ENCODE measurements around the gene PPARG.
"Not testable (repeated sequence)": the region's sequence is repeated elsewhere in the genome, so short reads cannot be mapped to it uniquely, and the experiment has no call there.

Gene PPARG

DNA sequence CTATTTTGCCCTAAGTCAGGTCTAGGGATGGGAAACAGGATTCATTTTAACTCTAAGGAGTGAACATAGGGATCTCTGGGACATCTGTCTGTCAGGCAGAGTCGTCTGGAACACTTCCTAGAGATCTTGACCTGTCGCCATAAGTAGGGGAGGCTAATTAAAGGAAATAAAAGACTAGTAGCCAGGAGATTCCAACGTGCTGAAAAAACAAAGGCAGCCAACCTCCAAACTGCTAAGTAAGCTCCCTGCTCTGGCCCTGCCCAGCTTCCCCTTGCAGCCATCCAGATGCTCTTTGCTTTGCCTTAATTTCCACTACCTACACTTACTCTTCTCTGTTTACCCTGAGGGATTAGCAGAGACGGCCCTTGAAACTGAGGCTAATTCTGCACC, 177.0 kb downstream of the PPARG start:
- DNase-seq = no peak

DNA sequence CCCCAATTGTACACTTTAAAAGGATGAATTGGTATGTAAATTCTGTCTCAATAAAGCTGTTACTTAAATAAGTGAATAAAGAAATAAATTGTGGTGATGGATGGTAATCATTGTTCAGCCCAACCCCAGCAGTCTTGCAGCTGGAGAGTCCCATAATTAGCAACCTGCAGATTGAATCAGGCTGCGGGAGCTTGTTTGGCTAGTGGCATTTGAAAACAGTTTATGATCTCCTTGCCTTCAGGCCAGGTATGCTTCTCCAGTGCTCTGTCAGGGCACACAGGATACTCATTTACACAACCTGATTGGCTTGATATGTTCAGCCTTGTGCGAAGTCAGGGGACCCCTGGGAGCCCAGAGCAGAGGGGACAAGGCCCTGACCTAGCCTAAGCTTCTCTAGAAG, 178.9 kb downstream of the PPARG start:
- no peak for DNase-seq

DNA sequence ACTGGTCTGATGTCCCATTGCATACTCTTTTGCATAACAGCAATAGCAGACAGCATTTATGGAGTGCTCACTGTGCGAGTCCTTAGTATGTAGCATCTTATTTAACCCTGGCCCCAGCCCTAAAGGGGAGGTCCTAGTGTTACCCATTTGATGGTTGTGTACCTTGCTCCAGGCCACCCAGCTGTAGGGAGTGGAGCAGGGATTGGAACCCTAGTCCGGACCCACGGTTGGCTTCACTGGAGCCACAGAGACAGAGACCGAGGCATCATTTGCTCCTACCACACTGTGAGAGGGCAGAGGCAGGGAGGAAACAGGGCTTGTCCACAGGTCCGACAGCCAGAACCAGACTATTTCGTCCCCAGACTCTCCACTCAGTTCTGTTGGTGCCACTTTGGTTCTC, 179.4 kb downstream of the PPARG start:
- no peak for DNase-seq

DNA sequence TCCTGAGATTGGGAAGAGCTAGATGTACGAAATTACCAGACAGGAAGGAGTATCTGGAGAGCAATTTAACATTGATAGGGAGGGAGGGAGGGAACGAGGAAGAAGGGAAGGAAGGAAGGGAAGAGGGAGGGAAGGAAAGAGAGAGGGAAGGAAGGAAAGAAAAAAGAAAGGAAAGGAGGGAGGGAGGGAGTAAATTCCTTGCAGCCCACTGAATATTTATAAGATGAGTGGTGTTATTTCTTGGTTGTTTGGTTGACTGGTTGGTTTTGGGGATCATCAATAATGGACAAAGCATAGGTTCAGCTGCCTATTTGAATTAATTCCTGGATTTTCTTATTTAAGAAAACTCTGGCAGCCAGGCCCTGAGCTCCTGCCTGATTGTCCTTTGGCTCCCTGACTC, 179.9 kb downstream of the PPARG start:
- DNase-seq = no peak

DNA sequence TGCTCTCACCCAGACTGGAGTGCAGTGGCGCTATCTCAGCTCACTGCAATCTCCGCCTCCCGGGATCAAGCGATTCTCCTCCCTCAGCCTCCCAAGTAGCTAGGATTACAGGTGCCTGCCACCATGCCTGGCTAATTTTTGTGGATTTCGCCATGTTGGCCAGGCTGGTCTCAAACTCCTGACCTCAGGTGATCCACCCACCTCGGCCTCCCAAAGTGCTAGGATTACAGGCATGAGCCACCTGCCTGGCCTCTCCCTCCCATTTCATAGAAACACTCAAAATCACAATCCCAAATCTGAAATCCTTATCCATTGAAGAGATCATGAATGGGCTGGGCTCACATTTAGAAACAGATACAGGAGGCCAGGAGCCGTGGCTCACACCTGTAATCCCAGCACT, 180.4 kb downstream of the PPARG start:
- not testable (repeated sequence) for DNase-seq

DNA sequence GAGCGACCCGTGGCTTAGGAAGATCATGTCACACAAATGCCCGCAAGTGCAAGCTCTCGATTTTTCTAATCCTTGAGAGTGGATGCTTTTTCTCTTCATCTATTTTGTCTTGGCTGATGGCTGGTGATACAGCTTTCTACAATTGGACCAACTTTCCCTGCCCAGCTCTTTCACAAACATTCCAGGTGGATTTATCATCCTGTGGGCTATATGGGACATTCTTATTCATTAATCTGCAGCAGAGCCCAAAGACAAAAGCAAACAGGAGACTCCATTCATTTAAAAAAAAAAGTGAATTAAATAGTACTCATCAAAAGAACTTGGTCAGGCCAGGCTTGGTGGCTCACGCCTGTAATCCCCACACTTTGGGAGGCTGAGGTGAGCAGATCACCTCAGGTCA, 181.2 kb downstream of the PPARG start:
- DNase-seq = no peak

DNA sequence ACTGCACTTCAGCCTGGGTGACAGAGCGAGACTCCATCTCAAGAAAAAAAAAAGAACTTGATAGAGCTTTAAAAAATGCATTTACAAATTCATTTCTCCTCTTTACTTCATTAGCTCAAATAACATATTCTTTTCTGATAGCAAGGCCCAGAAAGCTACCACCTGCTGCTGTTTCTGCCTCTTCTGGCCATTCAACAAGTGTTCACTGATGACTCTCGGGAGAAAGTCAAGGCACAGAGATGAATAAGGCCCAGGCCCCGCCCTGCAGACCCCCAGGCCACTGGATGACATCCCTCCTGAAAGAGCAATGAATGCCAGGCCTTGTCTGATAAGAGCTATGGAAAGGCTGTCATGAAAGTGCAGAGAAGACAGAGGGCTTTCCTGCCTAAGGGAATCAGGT, 181.8 kb downstream of the PPARG start:
- DNase-seq = no peak

DNA sequence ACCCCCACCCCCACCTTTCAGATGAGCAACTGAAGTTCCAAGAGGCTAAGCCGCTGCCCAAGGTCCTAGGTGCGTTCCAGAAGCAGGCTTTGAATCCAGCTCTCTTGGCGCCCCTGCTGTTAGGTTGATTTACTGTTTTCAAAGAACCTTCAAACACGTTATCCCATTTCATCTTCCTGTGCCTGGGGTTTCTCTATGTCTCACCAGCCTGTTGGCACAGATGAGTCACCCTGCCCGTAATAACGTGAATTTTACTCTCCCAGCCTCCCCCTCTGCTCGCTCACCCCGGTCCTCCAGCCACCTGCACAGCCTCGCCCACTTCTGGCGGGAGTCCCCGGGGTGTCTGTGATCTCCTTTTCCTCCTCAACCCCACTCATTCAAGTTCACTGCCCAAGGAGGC, 182.4 kb downstream of the PPARG start:
- DNase-seq = peak; percentile 45 to 53

DNA sequence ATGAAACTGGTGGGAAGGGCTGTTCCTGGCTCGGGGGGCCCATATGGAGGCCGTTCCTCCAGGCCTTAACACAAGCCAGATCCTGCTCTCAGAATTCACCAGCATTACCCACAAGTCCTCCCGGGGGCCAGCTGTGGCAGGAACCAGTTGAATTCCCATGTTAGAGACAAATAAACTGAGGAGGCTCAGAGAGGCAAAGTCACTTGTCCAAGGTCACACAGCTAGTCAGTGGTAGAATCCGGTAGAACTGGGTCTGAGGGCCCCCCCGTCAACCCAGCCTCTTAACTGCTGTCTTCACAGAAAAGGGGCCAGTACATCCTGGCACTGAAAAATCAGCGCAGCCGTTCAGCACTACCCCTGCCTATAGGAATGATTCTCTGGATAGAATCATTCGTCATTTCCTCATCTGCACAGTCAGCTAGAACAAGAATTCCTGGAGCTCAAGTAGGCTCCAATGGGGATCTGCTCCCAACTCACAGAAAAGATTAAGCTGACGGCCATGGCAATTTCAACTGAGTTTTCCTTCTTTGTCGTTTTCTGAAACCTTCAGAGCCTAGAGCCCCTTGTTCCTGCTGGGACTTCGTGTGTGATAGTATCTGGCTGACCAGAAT, 183.2 kb downstream of the PPARG start:
- no peak for DNase-seq

DNA sequence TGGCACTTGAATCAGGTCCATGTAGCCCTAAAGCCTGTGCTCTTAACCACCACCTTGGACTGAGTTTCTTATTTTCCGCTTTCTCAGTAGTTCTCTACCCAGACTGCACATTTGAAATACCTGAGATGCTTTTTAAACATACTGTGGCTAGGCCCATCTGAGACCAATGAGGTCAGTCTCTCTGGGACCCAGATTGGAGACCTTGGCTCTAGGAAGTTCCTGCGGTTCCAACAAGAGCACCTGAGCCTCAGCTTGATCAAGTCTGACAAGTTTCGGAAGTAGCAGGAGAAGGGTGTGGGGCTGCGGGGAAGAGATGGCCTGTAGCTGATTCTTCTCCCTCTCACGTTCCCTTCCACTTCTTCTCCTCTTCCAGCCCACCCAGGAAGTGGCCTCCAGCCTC, 183.9 kb downstream of the PPARG start:
- DNase-seq = no peak

DNA sequence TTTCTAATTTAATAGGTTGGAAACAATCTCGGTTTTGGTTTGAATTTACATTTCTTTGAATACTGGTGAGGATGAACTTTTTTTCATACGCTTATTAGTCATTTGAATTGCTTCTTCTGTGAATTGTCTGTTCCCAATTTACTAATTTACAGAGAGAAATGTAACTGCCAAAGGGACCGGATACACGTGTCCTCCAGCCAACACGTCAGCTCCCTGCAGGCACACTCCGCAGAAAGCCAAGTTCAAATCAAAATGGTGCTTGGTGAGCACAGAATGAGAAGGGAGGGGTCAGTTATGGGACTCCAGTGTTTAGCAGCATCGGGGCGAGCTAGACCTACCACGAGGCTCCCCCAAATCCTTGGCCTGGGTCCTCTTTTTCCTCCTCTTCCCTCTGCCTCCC, 184.6 kb downstream of the PPARG start:
- DNase-seq = no peak

DNA sequence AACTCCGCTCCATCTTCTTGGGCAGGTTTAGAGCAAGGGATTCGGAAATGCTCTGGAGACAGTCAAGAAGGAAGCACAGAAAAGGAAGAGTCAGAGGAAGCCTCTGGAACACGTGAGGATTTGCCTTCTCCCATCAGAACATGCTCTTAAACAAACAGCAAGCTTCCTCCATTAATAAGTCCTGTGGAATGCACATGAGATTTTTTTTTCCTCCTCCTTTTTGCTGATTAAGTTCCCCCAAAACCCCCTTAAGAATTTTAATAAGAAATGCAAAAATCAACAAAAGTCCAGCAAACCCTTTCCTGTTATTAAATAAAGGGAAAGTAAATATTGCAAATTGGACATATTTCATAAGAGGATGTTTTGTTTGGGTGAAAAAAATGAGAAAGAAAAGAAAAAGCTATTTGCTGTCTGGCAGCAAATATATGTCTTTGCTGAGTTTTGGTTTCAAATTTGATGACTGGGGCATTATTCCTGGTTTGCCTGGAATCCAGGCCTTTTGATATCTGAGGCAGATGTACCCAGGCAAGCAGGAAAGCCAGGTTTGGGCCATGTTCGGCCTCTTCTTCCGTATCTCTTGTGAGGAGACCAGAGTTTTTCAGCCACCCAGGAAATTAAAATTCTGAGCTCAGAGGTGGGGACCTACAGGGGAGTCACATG, 187.5 kb downstream of the PPARG start:
- DNase-seq = no peak

DNA sequence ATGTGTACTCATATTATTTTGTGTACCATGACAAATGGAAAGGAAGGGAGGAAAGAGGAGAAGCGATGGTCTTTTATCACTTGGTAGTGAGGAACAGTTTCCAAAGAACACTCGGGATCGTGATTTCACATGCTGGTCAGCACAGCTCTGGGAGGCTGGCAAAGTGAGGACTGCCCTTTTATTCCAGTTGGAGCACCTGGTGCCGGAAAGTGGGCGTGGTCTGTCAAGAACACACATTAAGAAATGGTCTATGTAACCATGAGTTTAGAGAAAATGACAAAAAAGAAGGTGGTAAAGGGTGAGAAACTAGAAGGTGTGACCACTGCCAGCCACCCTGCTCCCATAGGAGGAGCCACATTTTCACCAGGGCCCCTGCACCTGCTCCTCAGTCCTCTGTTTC, 188.4 kb downstream of the PPARG start:
- DNase-seq = no peak

DNA sequence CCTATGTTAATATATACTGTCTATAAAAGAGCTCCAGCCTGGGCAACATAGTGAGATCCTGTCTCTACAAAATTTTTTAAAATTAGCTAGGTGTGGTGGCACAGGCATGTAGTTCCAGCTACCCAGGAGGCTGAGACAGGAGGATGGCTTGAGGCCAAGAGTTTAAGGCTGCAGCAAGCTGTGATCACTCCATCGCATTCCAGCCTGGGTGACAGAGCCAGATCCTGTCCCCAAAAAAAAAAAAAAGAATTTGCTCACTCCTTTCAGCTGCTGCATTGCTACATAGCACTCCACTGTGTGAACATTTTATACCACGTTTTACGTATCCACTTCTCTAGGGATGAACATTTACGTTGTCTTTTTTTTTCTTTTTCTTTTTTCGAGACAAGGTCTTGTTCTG, 189.5 kb downstream of the PPARG start:
- DNase-seq = no peak

DNA sequence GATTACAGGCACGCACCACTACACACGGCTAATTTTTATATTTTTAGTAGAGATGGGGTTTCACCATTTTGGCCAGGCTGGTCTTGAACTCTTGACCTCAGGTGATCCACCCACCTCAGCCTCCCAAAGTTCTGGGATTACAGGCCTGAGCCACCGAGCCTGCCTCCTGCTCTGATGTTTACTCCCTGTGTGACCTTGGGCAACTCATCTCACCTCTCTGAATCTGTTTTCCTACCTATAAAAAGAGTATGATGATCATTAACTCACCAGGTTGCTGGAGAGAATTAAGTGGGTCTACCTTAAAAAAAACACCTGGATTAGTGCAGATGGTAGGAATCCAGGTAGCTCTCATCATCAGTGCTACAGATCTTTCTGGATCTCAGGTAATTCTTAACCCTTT, 190.3 kb downstream of the PPARG start:
- DNase-seq = not testable (repeated sequence)

DNA sequence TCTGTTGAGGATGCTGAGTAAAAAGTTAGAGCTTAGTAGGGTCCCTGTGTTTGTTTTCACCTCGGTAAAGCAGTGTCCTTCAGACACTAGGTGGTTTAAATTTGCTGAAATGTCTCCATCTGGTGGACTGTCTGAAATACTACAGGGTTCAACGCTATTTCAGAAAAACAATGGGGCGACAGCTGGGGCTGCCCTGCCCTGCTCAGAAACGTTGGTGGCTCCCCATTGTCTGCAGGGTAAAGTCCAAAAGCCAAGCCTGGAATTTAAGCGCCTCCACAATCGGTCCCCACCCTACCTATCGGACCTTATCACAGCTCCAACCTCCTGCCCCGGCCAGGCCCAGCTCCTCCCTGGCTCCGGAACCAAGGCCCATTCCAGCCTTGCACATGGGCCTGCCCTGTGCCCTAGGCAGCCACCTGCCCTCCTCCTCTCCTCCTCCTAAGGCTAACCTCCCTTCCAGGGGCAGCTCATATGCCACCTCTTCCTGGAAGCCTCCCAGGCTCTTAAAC, 191.1 kb downstream of the PPARG start:
- DNase-seq = no peak

DNA sequence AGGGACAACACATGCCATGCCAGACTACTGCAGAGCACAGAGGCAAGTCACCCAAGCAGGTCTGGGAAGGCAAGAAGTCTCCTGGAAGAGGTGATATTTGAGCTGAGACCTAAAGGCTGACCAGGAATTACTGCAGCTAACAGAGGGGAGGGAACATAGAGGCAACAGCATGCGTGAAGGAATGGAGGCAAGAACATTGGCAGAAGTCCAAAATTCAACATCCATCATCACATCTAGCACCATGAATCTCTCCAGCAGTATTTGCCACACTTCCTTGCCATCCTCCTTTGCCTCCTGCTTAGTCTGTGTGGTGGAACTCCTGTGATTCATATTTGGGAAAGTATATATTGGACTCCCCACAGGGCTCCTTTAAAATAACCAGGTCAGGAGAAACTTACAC, 194.5 kb downstream of the PPARG start:
- no peak for DNase-seq

DNA sequence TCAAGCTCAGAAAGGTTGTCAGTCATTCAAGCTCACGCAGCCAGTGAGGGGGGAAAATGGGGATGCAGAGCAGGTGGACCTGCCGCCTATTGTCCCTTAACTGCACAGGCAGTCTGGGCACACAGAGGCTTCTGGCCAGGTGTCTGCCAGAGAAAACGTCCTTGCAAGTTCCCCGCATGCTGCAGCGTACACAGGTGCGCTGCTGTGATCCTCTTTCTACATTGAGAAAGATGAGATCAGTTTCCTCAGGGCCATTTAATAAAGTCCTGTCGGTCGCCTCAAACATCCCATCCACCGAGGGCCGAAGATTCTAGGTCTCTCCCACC, 195.0 kb downstream of the PPARG start:
- DNase-seq = no peak
